ENCODE measurements around the gene CEMP1.
"Not testable (repeated sequence)": the region's sequence is repeated elsewhere in the genome, so short reads cannot be mapped to it uniquely, and the experiment has no call there.

Gene CEMP1

GRCh38 chr16:2554709-2555425, 23.7 kb upstream of the CEMP1 start:
- H3K4me1 ChIP-seq (ENCODE audit: insufficient read depth, low read length); H3K9ac ChIP-seq (ENCODE audit: low read depth, low read length); H3K27ac ChIP-seq (ENCODE audit: low read depth, low read length); H3K27me3 ChIP-seq (ENCODE audit: insufficient read depth, low read length); H3K9me3 ChIP-seq (ENCODE audit: insufficient read depth, low read depth, low read length); H3K36me3 ChIP-seq (ENCODE audit: insufficient read depth, low read length); H3K4me3 ChIP-seq (ENCODE audit: low read length): not testable (repeated sequence)
- no CpG with 5 or more reads among the region's 13 CpGs for WGBS

GRCh38 chr16:2551420-2551889, 20.2 kb upstream of the CEMP1 start:
- WGBS: 64% methylated on average over 10 of the region's 17 CpGs
- not testable (repeated sequence) for H3K9me3 ChIP-seq (ENCODE audit: insufficient read depth, low read depth, low read length); H3K27ac ChIP-seq (ENCODE audit: low read depth, low read length); H3K9ac ChIP-seq (ENCODE audit: low read depth, low read length); H3K27me3 ChIP-seq (ENCODE audit: insufficient read depth, low read length); H3K4me3 ChIP-seq (ENCODE audit: low read length); H3K36me3 ChIP-seq (ENCODE audit: insufficient read depth, low read length); H3K4me1 ChIP-seq (ENCODE audit: insufficient read depth, low read length)

DNA sequence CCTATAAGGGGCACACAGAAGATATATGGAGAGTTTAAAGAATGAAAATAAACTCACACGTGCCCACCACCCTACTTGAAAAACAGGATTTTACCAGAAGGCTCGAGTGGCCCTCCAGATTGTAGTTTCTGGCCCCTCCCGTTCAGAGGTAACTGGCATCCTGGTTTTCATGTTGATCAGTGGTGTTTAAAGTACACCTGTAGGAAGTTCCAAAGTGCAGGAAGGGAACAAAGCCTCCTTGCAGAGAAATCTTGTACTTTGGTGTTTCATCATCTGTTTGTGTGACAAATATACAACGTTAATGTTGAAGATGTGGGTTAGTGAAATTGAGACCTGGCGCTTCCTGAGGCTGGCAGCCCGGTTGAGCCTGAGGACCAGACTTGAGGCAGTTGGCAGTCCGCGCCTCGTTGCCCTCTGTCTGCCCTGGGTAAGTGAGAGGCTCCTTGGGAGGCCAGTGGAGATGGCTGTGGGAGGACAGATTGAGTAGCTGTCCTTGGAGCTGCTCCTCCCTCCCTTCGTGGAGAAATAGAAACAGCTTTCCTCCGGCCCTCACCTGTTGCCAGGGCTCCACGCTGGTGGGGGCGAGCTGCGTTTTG, 19.2 kb upstream of the CEMP1 start:
- H3K27ac ChIP-seq (ENCODE audit: low read depth, low read length); H3K27me3 ChIP-seq (ENCODE audit: insufficient read depth, low read length); H3K36me3 ChIP-seq (ENCODE audit: insufficient read depth, low read length); H3K4me3 ChIP-seq (ENCODE audit: low read length); H3K9ac ChIP-seq (ENCODE audit: low read depth, low read length); H3K9me3 ChIP-seq (ENCODE audit: insufficient read depth, low read depth, low read length); H3K4me1 ChIP-seq (ENCODE audit: insufficient read depth, low read length): not testable (repeated sequence)
- WGBS: no CpG with 5 or more reads among the region's 14 CpGs

GRCh38 chr16:2543771-2544170, 12.6 kb upstream of the CEMP1 start:
- not testable (repeated sequence) for H3K4me3 ChIP-seq (ENCODE audit: low read length); H3K36me3 ChIP-seq (ENCODE audit: insufficient read depth, low read length); H3K27ac ChIP-seq (ENCODE audit: low read depth, low read length); H3K9ac ChIP-seq (ENCODE audit: low read depth, low read length); H3K9me3 ChIP-seq (ENCODE audit: insufficient read depth, low read depth, low read length); H3K27me3 ChIP-seq (ENCODE audit: insufficient read depth, low read length); H3K4me1 ChIP-seq (ENCODE audit: insufficient read depth, low read length)
- 98% methylated on average over 14 of the region's 14 CpGs for WGBS

DNA sequence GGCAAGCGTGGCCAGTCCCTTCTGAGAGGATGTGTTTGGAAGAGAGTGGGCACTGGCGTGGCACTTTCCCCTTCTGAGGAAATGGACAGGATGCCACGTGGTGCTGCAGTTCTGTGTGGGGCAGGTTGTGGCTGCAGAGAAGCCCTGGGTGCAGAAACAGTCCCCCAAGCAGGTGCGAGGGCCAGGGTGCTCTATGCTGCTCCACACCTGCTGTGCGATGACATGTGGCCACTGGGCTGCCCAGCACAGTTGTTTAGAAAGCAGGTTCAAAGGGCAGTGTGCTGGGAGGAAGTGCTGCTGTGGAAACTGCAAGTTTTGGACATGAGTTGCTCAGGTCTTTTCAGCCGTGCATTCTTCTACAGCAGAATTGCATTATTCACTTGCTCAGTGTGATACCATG, 10.2 kb upstream of the CEMP1 start:
- 90% methylated on average over 6 of the region's 6 CpGs for WGBS
- H3K36me3 ChIP-seq (ENCODE audit: insufficient read depth, low read length); H3K27me3 ChIP-seq (ENCODE audit: insufficient read depth, low read length); H3K9me3 ChIP-seq (ENCODE audit: insufficient read depth, low read depth, low read length); H3K4me1 ChIP-seq (ENCODE audit: insufficient read depth, low read length); H3K9ac ChIP-seq (ENCODE audit: low read depth, low read length); H3K4me3 ChIP-seq (ENCODE audit: low read length); H3K27ac ChIP-seq (ENCODE audit: low read depth, low read length): not testable (repeated sequence)

- not testable (repeated sequence) for H3K9me3 ChIP-seq (ENCODE audit: insufficient read depth, low read depth, low read length); H3K27ac ChIP-seq (ENCODE audit: low read depth, low read length); H3K4me1 ChIP-seq (ENCODE audit: insufficient read depth, low read length); H3K4me3 ChIP-seq (ENCODE audit: low read length); H3K27me3 ChIP-seq (ENCODE audit: insufficient read depth, low read length); H3K9ac ChIP-seq (ENCODE audit: low read depth, low read length); H3K36me3 ChIP-seq (ENCODE audit: insufficient read depth, low read length)
- 98% methylated on average over 3 of the region's 4 CpGs for WGBS
Observed at GRCh38 chr16:2540912-2541311, 9.7 kb upstream of the CEMP1 start.

- H3K36me3 ChIP-seq (ENCODE audit: insufficient read depth, low read length); H3K27me3 ChIP-seq (ENCODE audit: insufficient read depth, low read length); H3K4me1 ChIP-seq (ENCODE audit: insufficient read depth, low read length); H3K9me3 ChIP-seq (ENCODE audit: insufficient read depth, low read depth, low read length); H3K27ac ChIP-seq (ENCODE audit: low read depth, low read length); H3K4me3 ChIP-seq (ENCODE audit: low read length); H3K9ac ChIP-seq (ENCODE audit: low read depth, low read length): not testable (repeated sequence)
- 78% methylated on average over 14 of the region's 14 CpGs for WGBS
Observed at GRCh38 chr16:2539845-2540458, 8.7 kb upstream of the CEMP1 start.

GRCh38 chr16:2539192-2539844, 8.1 kb upstream of the CEMP1 start:
- not testable (repeated sequence) for H3K36me3 ChIP-seq (ENCODE audit: insufficient read depth, low read length); H3K4me3 ChIP-seq (ENCODE audit: low read length); H3K27ac ChIP-seq (ENCODE audit: low read depth, low read length); H3K4me1 ChIP-seq (ENCODE audit: insufficient read depth, low read length); H3K9ac ChIP-seq (ENCODE audit: low read depth, low read length); H3K27me3 ChIP-seq (ENCODE audit: insufficient read depth, low read length); H3K9me3 ChIP-seq (ENCODE audit: insufficient read depth, low read depth, low read length)
- 94% methylated on average over 24 of the region's 24 CpGs for WGBS

GRCh38 chr16:2537451-2538379, 6.5 kb upstream of the CEMP1 start, which contains the start of gene PDPK1:
Gene PDPK1 (plus strand): TSS chr16:2538021. CDS start chr16:2538113, 92 bp downstream.
- Histone ChIP-seq H3K4me1 (ENCODE audit: insufficient read depth, low read length) (no peaks in the 10 kb centered on the region), H3K4me3 (ENCODE audit: low read length) (peak within 1 kb of the TSS; percentile 75), H3K9ac (ENCODE audit: low read depth, low read length) (peak within 1 kb of the TSS; percentile 77), H3K27ac (ENCODE audit: low read depth, low read length) (peak within 1 kb of the TSS; percentile 64; the same call in 1 of the 2 replicates), H3K27me3 (ENCODE audit: insufficient read depth, low read length) (no peaks in the 10 kb centered on the region), H3K9me3 (ENCODE audit: insufficient read depth, low read depth, low read length) (no peaks in the 10 kb centered on the region), H3K36me3 (ENCODE audit: insufficient read depth, low read length) (no peaks in the 10 kb centered on the region)
- 1% methylated on average over 120 of the region's 126 CpGs for WGBS

DNA sequence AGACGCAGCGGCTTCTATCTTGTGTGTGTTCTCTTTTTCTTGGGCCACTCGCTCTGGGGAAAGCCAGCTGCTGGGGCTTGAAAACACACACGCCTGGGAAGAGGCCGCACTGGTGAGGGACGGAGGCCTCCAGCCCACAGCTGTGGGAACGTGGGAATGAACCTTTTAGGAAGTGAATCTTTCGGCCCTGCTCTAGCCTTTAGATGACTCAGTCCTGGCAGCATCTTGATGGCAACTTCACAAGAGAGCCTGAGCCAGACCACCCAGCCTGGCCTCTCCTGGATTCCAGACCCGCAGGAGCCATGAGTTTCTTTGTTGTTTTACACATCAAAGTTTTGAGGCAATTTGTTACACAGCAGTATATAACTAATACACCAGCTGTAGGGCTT, 4.4 kb upstream of the CEMP1 start:
- H3K4me1 ChIP-seq (ENCODE audit: insufficient read depth, low read length): peaks cover 6% of the 10 kb centered on the region
- H3K9ac ChIP-seq (ENCODE audit: low read depth, low read length): no peak overlapping the region
- H3K27ac ChIP-seq (ENCODE audit: low read depth, low read length): no peak overlapping the region

More for the DNA sequence above, 4.4 kb upstream of the CEMP1 start:
- no peaks in the 10 kb centered on the region for H3K27me3 ChIP-seq (ENCODE audit: insufficient read depth, low read length)
- no peaks in the 10 kb centered on the region for H3K9me3 ChIP-seq (ENCODE audit: insufficient read depth, low read depth, low read length)
- H3K36me3 ChIP-seq (ENCODE audit: insufficient read depth, low read length): no peaks in the 10 kb centered on the region
- no peak overlapping the region for H3K4me3 ChIP-seq (ENCODE audit: low read length)
- WGBS: 86% methylated on average over 9 of the region's 9 CpGs

Measured in HUES64 (cell line).